HepG2 (cell line): Measurements from ENCODE around the gene TNFRSF6B. TPM values are rescaled to one million over a fixed set of nuclear protein-coding genes. Genes with fewer than 3 reads are reported as not detected.

ENCODE experiments used
- ARNT ChIP-seq: fragments of 450-650 bp; IDR thresholded peaks from 2 replicates; pipeline ENCODE4 v1.6.1; 2017
- CAMTA2 ChIP-seq: sonication (generic); formaldehyde crosslinking; IDR thresholded peaks from 2 replicates; pipeline ENCODE4 v1.4.0; 2020; ENCODE audit warnings: mild to moderate bottlenecking, missing genetic modification reagents, borderline replicate concordance
- EED ChIP-seq: sonication (generic); formaldehyde crosslinking; IDR thresholded peaks from 2 replicates; pipeline ENCODE4 v1.5.0; 2020; ENCODE audit warnings: mild to moderate bottlenecking, missing genetic modification reagents
- ERF ChIP-seq: IDR thresholded peaks from 2 replicates; pipeline ENCODE4 v1.6.1; 2018; ENCODE audit warnings: missing biosample characterization, missing genetic modification reagents
- KDM1A ChIP-seq: IDR thresholded peaks from 2 replicates; pipeline ENCODE4 v1.6.1; 2016; ENCODE audit warnings: missing compliant biosample characterization
- ZNF263 ChIP-seq: sonication (generic); formaldehyde crosslinking; IDR thresholded peaks from 2 replicates; pipeline ENCODE4 v1.4.0; 2020; ENCODE audit warnings: missing genetic modification reagents
- ZNF30 ChIP-seq: sonication (generic); formaldehyde crosslinking; IDR thresholded peaks from 2 replicates; pipeline ENCODE4 v1.5.0; 2020; ENCODE audit warnings: mild to moderate bottlenecking, missing genetic modification reagents
- ZNF431 ChIP-seq: sonication (generic); formaldehyde crosslinking; IDR thresholded peaks from 2 replicates; pipeline ENCODE4 v1.9.0; 2022; ENCODE audit warnings: missing genetic modification reagents, low read depth, mild to moderate bottlenecking, borderline replicate concordance
- ZNF460 ChIP-seq: sonication (generic); formaldehyde crosslinking; IDR thresholded peaks from 2 replicates; pipeline ENCODE4 v1.5.1; 2020; ENCODE audit warnings: missing genetic modification reagents, mild to moderate bottlenecking, borderline replicate concordance
- polyA plus RNA-seq, 8 experiments: library from polyadenylated mRNA; depleted of rRNA in 3 of 8; stranded (reverse) in 7 of 8; unstranded in 1 of 8; fragments of >200 nt; fragmentation: Illumina TruSeq in 4 of 8; extraction: Trizol in 4 of 8; gene quantifications; 2 replicates each; pipeline versions ENCODE4 v1.2.1 to v1.2.3, GENCODE V29; 2011 to 2016; ENCODE audit warnings: low read depth in 4 of 8, missing spikeins in 1 of 8, mixed read lengths in 1 of 8; ENCODE audit not compliant: insufficient read depth in 1 of 8
- total RNA-seq, 5 experiments: library from RNA; depleted of rRNA; stranded (reverse); fragments of >200 nt; fragmentation: Illumina TruSeq; extraction: Trizol; gene quantifications; 2 replicates each; pipeline ENCODE4 v1.2.3, GENCODE V29; 2016; ENCODE audit warnings: low read depth in 1 of 5
- TF ChIP-seq, protein P1 (sequence below): sonication (generic); formaldehyde crosslinking; IDR thresholded peaks from 2 replicates; pipeline ENCODE4 v1.4.0; 2020; ENCODE audit warnings: missing genetic modification reagents, borderline replicate concordance
- TF ChIP-seq, protein P2 (sequence below): sonication (generic); formaldehyde crosslinking; IDR thresholded peaks from 2 replicates; pipeline ENCODE4 v1.5.0; 2020; ENCODE audit warnings: mild to moderate bottlenecking, missing genetic modification reagents, moderate library complexity
- TF ChIP-seq, protein P3 (sequence below): sonication (generic); formaldehyde crosslinking; IDR thresholded peaks from 2 replicates; pipeline ENCODE4 v1.5.0; 2020; ENCODE audit warnings: mild to moderate bottlenecking, missing genetic modification reagents, borderline replicate concordance
- TF ChIP-seq, protein P4 (sequence below): sonication (generic); formaldehyde crosslinking; IDR thresholded peaks from 2 replicates; pipeline ENCODE4 v1.5.0; 2020; ENCODE audit warnings: mild to moderate bottlenecking, missing genetic modification reagents
- TF ChIP-seq, protein P5 (sequence below): sonication (generic); formaldehyde crosslinking; IDR thresholded peaks from 2 replicates; pipeline ENCODE4 v1.4.0; 2020; ENCODE audit warnings: mild to moderate bottlenecking, missing genetic modification reagents
- TF ChIP-seq, protein P6 (sequence below): sonication (generic); formaldehyde crosslinking; IDR thresholded peaks from 2 replicates; pipeline ENCODE4 v1.8.1; 2022; ENCODE audit warnings: mild to moderate bottlenecking, missing genetic modification reagents
- TF ChIP-seq, protein P7 (sequence below), 2 experiments: fragments of 450-650 bp in 1 of 2; sonication (generic) in 1 of 2; formaldehyde crosslinking; IDR thresholded peaks; 2 replicates each; pipeline versions ENCODE4 v1.5.0 to v1.8.0; 2020 to 2022; ENCODE audit warnings: mild to moderate bottlenecking in 1 of 2, missing genetic modification reagents in 1 of 2

The TNFRSF6B gene
- total and polyA plus RNA-seq, 2 of the 13 experiments (the other 11 are each of a cell fraction or from before 2014, with no cell fraction given) = 0.24 TPM; not detected in 1

DNA sequence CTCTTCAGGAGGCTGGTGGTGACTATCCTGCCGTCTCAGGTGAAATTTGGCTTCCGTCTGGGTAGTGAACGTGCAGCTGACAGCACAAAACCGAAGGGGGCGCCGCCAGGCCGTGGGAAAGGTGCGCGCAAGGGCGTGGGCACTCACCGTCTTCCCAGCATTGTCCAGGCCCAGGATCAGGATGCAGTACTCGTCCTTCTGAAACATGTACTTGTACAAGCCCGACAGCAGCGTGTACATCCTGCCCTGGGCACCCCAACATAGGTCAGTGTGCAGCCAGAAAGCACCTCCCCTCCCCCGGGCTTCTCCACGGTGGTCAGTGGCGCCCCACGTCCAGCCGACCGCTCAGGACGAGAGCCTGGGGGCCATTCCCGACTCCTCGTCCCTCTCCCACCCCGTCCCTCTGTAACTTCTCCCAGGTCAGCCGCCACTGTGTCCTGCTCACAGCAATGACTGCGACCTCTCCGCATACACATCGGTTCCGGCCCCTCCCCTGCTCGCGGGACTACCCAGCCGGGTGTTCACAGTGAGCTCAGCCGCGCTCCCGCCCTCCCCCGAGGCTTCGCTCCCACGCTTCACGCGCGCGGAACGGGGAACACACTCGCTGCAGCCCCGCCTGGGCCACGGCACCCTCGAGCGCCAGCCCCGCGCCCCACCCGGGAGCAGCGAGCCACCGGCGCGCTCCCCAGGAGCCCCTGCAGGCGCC is 10.6 kb downstream of the TNFRSF6B start (continued):
- no peak for TF ChIP-seq EED (CRISPR knock-in tag)
- TF ChIP-seq KDM1A = 0 out of 2 replicates have a peak, but pooled peaks have one; percentile 6
- TF ChIP-seq, protein P1, sequence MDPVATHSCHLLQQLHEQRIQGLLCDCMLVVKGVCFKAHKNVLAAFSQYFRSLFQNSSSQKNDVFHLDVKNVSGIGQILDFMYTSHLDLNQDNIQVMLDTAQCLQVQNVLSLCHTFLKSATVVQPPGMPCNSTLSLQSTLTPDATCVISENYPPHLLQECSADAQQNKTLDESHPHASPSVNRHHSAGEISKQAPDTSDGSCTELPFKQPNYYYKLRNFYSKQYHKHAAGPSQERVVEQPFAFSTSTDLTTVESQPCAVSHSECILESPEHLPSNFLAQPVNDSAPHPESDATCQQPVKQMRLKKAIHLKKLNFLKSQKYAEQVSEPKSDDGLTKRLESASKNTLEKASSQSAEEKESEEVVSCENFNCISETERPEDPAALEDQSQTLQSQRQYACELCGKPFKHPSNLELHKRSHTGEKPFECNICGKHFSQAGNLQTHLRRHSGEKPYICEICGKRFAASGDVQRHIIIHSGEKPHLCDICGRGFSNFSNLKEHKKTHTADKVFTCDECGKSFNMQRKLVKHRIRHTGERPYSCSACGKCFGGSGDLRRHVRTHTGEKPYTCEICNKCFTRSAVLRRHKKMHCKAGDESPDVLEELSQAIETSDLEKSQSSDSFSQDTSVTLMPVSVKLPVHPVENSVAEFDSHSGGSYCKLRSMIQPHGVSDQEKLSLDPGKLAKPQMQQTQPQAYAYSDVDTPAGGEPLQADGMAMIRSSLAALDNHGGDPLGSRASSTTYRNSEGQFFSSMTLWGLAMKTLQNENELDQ (CRISPR knock-in tag) = no peak; the same call in 1 of the 2 replicates
- no peak for TF ChIP-seq ARNT
- TF ChIP-seq, protein P2, sequence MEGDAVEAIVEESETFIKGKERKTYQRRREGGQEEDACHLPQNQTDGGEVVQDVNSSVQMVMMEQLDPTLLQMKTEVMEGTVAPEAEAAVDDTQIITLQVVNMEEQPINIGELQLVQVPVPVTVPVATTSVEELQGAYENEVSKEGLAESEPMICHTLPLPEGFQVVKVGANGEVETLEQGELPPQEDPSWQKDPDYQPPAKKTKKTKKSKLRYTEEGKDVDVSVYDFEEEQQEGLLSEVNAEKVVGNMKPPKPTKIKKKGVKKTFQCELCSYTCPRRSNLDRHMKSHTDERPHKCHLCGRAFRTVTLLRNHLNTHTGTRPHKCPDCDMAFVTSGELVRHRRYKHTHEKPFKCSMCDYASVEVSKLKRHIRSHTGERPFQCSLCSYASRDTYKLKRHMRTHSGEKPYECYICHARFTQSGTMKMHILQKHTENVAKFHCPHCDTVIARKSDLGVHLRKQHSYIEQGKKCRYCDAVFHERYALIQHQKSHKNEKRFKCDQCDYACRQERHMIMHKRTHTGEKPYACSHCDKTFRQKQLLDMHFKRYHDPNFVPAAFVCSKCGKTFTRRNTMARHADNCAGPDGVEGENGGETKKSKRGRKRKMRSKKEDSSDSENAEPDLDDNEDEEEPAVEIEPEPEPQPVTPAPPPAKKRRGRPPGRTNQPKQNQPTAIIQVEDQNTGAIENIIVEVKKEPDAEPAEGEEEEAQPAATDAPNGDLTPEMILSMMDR = peak; percentile 98
- TF ChIP-seq, protein P3, sequence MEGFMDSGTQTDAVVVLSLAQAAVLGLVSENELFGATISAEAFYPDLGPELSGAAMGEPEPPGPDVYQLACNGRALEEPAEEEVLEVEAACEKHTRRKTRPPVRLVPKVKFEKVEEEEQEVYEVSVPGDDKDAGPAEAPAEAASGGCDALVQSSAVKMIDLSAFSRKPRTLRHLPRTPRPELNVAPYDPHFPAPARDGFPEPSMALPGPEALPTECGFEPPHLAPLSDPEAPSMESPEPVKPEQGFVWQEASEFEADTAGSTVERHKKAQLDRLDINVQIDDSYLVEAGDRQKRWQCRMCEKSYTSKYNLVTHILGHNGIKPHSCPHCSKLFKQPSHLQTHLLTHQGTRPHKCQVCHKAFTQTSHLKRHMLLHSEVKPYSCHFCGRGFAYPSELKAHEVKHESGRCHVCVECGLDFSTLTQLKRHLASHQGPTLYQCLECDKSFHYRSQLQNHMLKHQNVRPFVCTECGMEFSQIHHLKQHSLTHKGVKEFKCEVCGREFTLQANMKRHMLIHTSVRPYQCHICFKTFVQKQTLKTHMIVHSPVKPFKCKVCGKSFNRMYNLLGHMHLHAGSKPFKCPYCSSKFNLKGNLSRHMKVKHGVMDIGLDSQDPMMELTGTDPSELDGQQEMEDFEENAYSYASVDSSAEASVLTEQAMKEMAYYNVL = no peak
- TF ChIP-seq, protein P4, sequence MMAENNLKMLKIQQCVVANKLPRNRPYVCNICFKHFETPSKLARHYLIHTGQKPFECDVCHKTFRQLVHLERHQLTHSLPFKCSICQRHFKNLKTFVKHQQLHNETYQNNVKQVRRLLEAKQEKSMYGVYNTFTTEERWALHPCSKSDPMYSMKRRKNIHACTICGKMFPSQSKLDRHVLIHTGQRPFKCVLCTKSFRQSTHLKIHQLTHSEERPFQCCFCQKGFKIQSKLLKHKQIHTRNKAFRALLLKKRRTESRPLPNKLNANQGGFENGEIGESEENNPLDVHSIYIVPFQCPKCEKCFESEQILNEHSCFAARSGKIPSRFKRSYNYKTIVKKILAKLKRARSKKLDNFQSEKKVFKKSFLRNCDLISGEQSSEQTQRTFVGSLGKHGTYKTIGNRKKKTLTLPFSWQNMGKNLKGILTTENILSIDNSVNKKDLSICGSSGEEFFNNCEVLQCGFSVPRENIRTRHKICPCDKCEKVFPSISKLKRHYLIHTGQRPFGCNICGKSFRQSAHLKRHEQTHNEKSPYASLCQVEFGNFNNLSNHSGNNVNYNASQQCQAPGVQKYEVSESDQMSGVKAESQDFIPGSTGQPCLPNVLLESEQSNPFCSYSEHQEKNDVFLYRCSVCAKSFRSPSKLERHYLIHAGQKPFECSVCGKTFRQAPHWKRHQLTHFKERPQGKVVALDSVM (CRISPR knock-in tag) = peak; percentile 36; the same call in 1 of the 2 replicates
- peak; percentile 9 for TF ChIP-seq ZNF460 (CRISPR knock-in tag)
- TF ChIP-seq, protein P5, sequence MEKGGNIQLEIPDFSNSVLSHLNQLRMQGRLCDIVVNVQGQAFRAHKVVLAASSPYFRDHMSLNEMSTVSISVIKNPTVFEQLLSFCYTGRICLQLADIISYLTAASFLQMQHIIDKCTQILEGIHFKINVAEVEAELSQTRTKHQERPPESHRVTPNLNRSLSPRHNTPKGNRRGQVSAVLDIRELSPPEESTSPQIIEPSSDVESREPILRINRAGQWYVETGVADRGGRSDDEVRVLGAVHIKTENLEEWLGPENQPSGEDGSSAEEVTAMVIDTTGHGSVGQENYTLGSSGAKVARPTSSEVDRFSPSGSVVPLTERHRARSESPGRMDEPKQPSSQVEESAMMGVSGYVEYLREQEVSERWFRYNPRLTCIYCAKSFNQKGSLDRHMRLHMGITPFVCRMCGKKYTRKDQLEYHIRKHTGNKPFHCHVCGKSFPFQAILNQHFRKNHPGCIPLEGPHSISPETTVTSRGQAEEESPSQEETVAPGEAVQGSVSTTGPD (CRISPR knock-in tag) = no peak
- peak; percentile 60; the same call in 1 of the 2 replicates for TF ChIP-seq ZNF431
- TF ChIP-seq ZNF30 (CRISPR knock-in tag) = 0 out of 2 replicates have a peak, but pooled peaks have one; percentile 54
- TF ChIP-seq, protein P6, sequence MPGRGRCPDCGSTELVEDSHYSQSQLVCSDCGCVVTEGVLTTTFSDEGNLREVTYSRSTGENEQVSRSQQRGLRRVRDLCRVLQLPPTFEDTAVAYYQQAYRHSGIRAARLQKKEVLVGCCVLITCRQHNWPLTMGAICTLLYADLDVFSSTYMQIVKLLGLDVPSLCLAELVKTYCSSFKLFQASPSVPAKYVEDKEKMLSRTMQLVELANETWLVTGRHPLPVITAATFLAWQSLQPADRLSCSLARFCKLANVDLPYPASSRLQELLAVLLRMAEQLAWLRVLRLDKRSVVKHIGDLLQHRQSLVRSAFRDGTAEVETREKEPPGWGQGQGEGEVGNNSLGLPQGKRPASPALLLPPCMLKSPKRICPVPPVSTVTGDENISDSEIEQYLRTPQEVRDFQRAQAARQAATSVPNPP (CRISPR knock-in tag) = no peak
- peak; percentile 85 for TF ChIP-seq ERF
- TF ChIP-seq CAMTA2 (CRISPR knock-in tag) = peak; percentile 63; the same call in 1 of the 2 replicates
- TF ChIP-seq, protein P7, sequence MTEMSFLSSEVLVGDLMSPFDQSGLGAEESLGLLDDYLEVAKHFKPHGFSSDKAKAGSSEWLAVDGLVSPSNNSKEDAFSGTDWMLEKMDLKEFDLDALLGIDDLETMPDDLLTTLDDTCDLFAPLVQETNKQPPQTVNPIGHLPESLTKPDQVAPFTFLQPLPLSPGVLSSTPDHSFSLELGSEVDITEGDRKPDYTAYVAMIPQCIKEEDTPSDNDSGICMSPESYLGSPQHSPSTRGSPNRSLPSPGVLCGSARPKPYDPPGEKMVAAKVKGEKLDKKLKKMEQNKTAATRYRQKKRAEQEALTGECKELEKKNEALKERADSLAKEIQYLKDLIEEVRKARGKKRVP (CRISPR knock-in tag; IDR thresholded peaks at IDR 0.05) = no peak
- peak; percentile 96 for TF ChIP-seq ZNF263 (CRISPR knock-in tag)
